Upper lobe of left lung (tissue), 6 donors: Measurements from ENCODE around the gene SERPINB6. TPM values are rescaled to one million over a fixed set of nuclear protein-coding genes. Genes with fewer than 3 reads are reported as not detected.
"Not testable (repeated sequence)": the region's sequence is repeated elsewhere in the genome, so short reads cannot be mapped to it uniquely, and the experiment has no call there.

ENCODE experiments used
- ATAC-seq, 2 donors: fragments of 200-7000 bp; cut with Tn5 transposase; one replicate each; pipeline ENCODE4 v1.9.1; 2022; ENCODE audit warnings: mild to moderate bottlenecking in 2 of 2, moderate library complexity in 2 of 2; ENCODE audit not compliant: low FRiP score in 2 of 2
- DNase-seq, 2 donors: peaks; one replicate each; pipeline ENCODE4 v3.0.0-alpha.2; 2019 to 2020
- H3K27ac ChIP-seq, 4 donors: fragments of 200-600 bp; sonication (generic); one replicate each; pipeline ENCODE4 v1.5.1; 2016 to 2019
- H3K27me3 ChIP-seq, 4 donors: fragments of 200-600 bp; sonication (generic); one replicate each; pipeline ENCODE4 v1.5.1; 2017 to 2019
- H3K36me3 ChIP-seq, 4 donors: fragments of 200-600 bp; sonication (generic); one replicate each; pipeline ENCODE4 v1.5.1; 2016 to 2019
- H3K4me1 ChIP-seq, 4 donors: fragments of 200-600 bp; sonication (generic); one replicate each; pipeline ENCODE4 v1.5.1; 2018 to 2019
- H3K4me3 ChIP-seq, 4 donors: fragments of 200-600 bp; sonication (generic); one replicate each; pipeline ENCODE4 v1.5.1; 2017 to 2019; ENCODE audit warnings: mild to moderate bottlenecking in 2 of 4, moderate library complexity in 1 of 4
- H3K9me3 ChIP-seq, 4 donors: fragments of 200-600 bp; sonication (generic); one replicate each; pipeline ENCODE4 v1.5.1; 2018 to 2019
- EP300 ChIP-seq, 4 donors: sonication (generic); formaldehyde crosslinking; IDR thresholded peaks; one replicate each; pipeline ENCODE4 v1.5.1; 2017; ENCODE audit warnings: antibody characterized with exemption in 4 of 4, control low read depth in 2 of 4
- POLR2A ChIP-seq, 4 donors: fragments of 450-650 bp; IDR thresholded peaks; one replicate each; pipeline ENCODE4 v1.5.1; 2016 to 2017; ENCODE audit warnings: antibody characterized with exemption in 4 of 4, mild to moderate bottlenecking in 2 of 4
- POLR2AphosphoS5 ChIP-seq, 2 donors: sonication (generic); formaldehyde crosslinking; IDR thresholded peaks; one replicate each; pipeline ENCODE4 v1.5.1; 2017; ENCODE audit warnings: antibody characterized with exemption in 2 of 2
- WGBS, 2 donors: methylation state at CpG; one replicate each; pipeline ENCODE4 v1.1.5; 2017 to 2018; 5-methylcytosine and 5-hydroxymethylcytosine counted together
- total RNA-seq, 6 donors: library from RNA; depleted of rRNA in 4 of 6; stranded (reverse); fragments of >200 nt in 4 of 6; gene quantifications; one replicate each; pipeline versions ENCODE4 v1.1.0 to v1.2.1, GENCODE V29; 2016 to 2021
- TF ChIP-seq, protein P1 (sequence below), 6 experiments: fragments of 450-650 bp in 4 of 6; fragments of 200-600 bp in 2 of 6; sonication (generic) in 2 of 6; IDR thresholded peaks; one replicate each; pipeline ENCODE4 v1.5.1; 2016 to 2019; ENCODE audit warnings: antibody characterized with exemption in 6 of 6
- donor health status: DM: no; HTN: no; CAD: no; lungs with moderate emphysema.
- donor health status: DM: no; HTN: yes; CAD: no; lungs with severe emphysema.

SERPINB6 gene
- total RNA-seq, 6 donors from 2014 or later, result 133 to 181 (median 150) TPM

DNA sequence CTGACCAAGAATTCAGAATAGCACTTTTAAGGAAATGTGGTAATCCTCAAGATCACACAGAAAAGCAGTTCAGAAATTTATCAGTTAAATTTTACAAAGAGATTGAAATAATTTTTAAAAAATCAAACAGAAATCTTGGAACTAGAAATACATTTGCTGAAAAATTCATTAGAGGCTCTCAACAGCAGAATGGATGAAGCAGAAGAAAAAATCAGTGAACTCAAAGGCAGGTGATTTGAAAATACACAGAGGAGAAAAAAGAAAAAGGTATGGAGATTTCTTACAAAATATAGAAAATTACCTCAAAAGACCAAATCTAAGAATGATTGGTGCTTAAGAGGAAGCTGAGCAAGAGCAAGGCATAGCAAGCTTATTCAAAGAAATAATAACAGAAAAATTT is 39.8 kb upstream of the SERPINB6 start:
- peaks cover 0 to 87% (median 21%) of the 10 kb centered on the region in 4 donors for H3K36me3 ChIP-seq
- H3K4me1 ChIP-seq, result no peaks in the 10 kb centered on the region
- no peaks in the 10 kb centered on the region for H3K27me3 ChIP-seq
- peaks cover 4 to 14% (median 6%) of the 10 kb centered on the region in 4 donors for H3K9me3 ChIP-seq
- H3K27ac ChIP-seq, result peak overlapping the region in 1 of 4 donors; percentile 70
- ATAC-seq (no peak), DNase-seq (no peak)
- no peak overlapping the region for H3K4me3 ChIP-seq
- TF ChIP-seq POLR2AphosphoS5 (IDR thresholded peaks at IDR 0.05), result no peak
- TF ChIP-seq, protein P1, sequence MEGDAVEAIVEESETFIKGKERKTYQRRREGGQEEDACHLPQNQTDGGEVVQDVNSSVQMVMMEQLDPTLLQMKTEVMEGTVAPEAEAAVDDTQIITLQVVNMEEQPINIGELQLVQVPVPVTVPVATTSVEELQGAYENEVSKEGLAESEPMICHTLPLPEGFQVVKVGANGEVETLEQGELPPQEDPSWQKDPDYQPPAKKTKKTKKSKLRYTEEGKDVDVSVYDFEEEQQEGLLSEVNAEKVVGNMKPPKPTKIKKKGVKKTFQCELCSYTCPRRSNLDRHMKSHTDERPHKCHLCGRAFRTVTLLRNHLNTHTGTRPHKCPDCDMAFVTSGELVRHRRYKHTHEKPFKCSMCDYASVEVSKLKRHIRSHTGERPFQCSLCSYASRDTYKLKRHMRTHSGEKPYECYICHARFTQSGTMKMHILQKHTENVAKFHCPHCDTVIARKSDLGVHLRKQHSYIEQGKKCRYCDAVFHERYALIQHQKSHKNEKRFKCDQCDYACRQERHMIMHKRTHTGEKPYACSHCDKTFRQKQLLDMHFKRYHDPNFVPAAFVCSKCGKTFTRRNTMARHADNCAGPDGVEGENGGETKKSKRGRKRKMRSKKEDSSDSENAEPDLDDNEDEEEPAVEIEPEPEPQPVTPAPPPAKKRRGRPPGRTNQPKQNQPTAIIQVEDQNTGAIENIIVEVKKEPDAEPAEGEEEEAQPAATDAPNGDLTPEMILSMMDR (IDR thresholded peaks at IDR 0.05), result no peak
- no peak for TF ChIP-seq EP300 (IDR thresholded peaks at IDR 0.05)
- no peak for TF ChIP-seq POLR2A (IDR thresholded peaks at IDR 0.05)

DNA sequence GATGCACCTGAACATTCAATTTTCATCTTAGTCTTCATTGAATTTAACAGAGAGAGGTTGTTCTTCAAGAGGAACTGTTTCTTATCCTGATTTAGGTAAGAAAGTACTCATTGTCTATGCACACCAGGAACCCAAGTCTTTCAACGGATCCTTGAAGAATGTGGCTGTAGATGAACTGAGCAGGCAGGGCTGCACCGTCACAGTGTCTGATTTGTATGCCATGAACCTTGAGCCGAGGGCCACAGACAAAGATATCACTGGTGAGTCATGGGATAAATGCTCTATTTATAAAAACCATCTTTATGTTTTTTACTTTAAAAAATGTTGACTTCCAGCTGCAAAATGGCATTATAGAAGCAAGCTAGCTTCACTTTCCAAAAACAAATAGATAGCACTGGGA is 38.6 kb upstream of the SERPINB6 start:
- no peak for DNase-seq
- H3K27me3 ChIP-seq, result no peaks in the 10 kb centered on the region
- ATAC-seq, result no peak
- no peak for TF ChIP-seq POLR2AphosphoS5 (IDR thresholded peaks at IDR 0.05)
- TF ChIP-seq, protein P1 (IDR thresholded peaks at IDR 0.05), result no peak
- TF ChIP-seq POLR2A (IDR thresholded peaks at IDR 0.05), result no peak
- TF ChIP-seq EP300 (IDR thresholded peaks at IDR 0.05), result no peak
- peaks cover 4 to 14% (median 6%) of the 10 kb centered on the region in 4 donors for H3K9me3 ChIP-seq
- H3K36me3 ChIP-seq, result peaks cover 0 to 86% (median 17%) of the 10 kb centered on the region in 4 donors
- WGBS, 2 donors, result 95 to 96% methylated on average over 3 of the region's 3 CpGs
- no peak overlapping the region for H3K27ac ChIP-seq
- H3K4me1 ChIP-seq, result no peaks in the 10 kb centered on the region
- H3K4me3 ChIP-seq, result no peak overlapping the region

DNA sequence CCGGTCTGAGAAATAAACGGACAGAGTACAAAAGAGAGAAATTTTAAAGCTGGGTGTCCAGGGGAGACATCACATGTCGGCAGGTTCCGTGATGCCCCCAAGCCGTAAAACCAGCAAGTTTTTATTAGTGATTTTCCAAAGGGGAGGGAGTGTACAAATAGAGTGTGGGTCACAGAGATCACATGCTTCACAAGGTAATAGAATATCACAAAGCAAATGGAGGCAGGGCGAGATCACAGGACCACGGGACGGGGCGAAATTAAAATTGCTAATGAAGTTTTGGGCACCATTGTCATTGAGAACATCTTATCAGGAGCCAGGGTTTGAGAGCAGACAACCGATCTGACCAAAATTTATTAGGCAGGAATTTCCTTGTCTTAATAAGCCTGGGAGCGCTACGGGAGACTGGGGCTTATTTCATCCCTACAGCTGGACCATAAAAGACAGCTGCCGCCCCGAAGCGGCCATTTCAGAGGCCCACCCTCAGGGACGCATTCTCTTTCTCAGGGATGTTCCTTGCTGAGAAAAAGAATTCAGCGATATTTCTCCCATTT is 37.4 kb upstream of the SERPINB6 start:
- WGBS, 2 donors, result 96% methylated on average over 17 of the region's 17 CpGs
- H3K27ac ChIP-seq, H3K4me1 ChIP-seq, H3K4me3 ChIP-seq, H3K27me3 ChIP-seq, ATAC-seq, DNase-seq: not testable (repeated sequence)
- Histone ChIP-seq H3K36me3 (peaks cover 0 to 85% (median 22%) of the 10 kb centered on the region in 4 donors), H3K9me3 (peaks cover 4 to 14% (median 6%) of the 10 kb centered on the region in 4 donors)

DNA sequence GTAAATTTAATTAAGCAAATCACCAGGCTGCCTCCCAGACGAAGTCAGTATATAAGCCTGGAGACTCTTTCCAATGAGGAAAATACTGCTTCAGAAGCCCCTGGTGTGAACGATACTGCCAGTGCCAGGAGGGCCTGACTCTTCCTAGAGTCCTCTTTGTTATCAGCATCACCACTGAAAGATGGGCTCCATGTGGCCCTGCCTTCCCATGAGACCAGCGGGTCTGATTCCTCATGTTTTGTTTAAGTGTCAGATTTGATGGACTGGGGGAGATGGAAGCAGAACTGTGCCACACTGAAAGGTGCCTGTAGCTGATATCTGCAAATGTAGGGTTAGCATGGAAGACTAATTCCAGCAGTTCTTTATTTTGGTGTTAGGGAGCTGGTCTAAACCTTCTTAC is 36.2 kb upstream of the SERPINB6 start:
- DNase-seq (no peak), ATAC-seq (no peak)
- TF ChIP-seq, protein P1 (IDR thresholded peaks at IDR 0.05), result no peak
- TF ChIP-seq POLR2A (IDR thresholded peaks at IDR 0.05) (no peak), POLR2AphosphoS5 (IDR thresholded peaks at IDR 0.05) (no peak), EP300 (IDR thresholded peaks at IDR 0.05) (no peak)
- Histone ChIP-seq H3K36me3 (peaks cover 0 to 76% (median 22%) of the 10 kb centered on the region in 4 donors), H3K4me3 (no peak overlapping the region), H3K4me1 (no peaks in the 10 kb centered on the region), H3K27ac (no peak overlapping the region), H3K9me3 (peaks cover 4 to 14% (median 6%) of the 10 kb centered on the region in 4 donors), H3K27me3 (no peaks in the 10 kb centered on the region)
- 95 to 97% methylated on average over 3 of the region's 3 CpGs for WGBS, 2 donors

DNA sequence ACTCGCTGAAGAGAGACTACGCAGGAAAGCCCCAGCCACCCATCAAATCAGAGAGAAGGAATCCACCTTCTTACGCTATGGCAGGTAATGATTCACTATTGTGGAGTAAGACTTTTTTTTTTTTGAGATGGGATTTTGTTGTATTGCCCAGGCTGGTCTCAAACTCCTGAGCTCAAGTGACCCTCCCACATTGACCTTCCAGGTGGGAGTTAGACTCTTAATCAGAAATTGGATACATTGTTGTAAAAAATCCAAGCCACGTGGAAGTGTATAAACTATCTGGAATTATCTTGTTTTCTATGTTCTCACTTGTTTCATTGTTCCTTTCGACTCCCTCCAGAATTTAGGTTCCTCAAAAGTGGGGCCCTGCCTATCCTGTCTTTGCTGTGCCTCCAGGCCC is 35.1 kb upstream of the SERPINB6 start:
- no peak overlapping the region for H3K27ac ChIP-seq
- WGBS, 2 donors, result 92 to 93% methylated on average over 5 of the region's 5 CpGs

More for the DNA sequence above, 35.1 kb upstream of the SERPINB6 start:
- Histone ChIP-seq H3K4me3 (no peak overlapping the region), H3K36me3 (peaks cover 0 to 68% (median 20%) of the 10 kb centered on the region in 4 donors), H3K27me3 (no peaks in the 10 kb centered on the region), H3K4me1 (peaks cover 2 to 8% (median 5%) of the 10 kb centered on the region in 4 donors), H3K9me3 (peaks cover under 1 to 4% (median 2%) of the 10 kb centered on the region in 4 donors)
- ATAC-seq (no peak), DNase-seq (no peak)
- TF ChIP-seq POLR2A (IDR thresholded peaks at IDR 0.05) (no peak), EP300 (IDR thresholded peaks at IDR 0.05) (no peak), POLR2AphosphoS5 (IDR thresholded peaks at IDR 0.05) (no peak)
- TF ChIP-seq, protein P1 (IDR thresholded peaks at IDR 0.05), result no peak
